Measurements from ENCODE around the gene PFKP.

DNA sequence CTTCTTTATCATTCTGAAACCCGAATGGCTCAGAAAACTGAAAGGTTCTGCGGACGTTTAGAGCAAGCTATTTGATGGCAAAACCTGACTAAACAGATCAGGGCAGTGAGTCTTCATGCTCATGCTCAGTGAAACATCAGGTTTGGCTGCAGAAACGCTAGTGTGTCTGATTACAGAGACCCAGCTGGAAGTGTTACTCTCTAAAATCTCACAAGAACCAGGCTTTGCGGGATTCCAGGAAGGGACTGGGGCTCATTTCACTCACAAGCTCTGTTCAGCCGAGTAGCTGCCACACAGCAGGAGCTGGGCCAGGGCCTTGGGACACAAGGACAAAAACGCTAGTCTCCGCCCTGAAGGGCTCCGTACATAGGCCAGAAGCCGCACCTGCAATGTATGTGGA is 102.3 kb downstream of the PFKP start:
- TF ChIP-seq ZBTB8A (tag by site-specific recombination; IDR thresholded peaks at IDR 0.05) (no peak), ZNF274 (IDR thresholded peaks at IDR 0.05; ENCODE audit: low read length) (no peak), ZNF274 (tag by site-specific recombination; IDR thresholded peaks at IDR 0.05; ENCODE audit: borderline replicate concordance) (no peak), KLF16 (tag by site-specific recombination; IDR thresholded peaks at IDR 0.05) (no peak), TCF7L2 (IDR thresholded peaks at IDR 0.05; ENCODE audit: borderline replicate concordance, low read depth, low read length) (no peak), ZNF423 (tag by site-specific recombination; IDR thresholded peaks at IDR 0.05) (no peak), CTCF (tag by site-specific recombination; IDR thresholded peaks at IDR 0.05) (no peak), ZNF626 (tag by site-specific recombination; IDR thresholded peaks at IDR 0.05) (no peak), ZNF140 (tag by site-specific recombination; IDR thresholded peaks at IDR 0.05) (no peak)
- TF ChIP-seq, protein P1, sequence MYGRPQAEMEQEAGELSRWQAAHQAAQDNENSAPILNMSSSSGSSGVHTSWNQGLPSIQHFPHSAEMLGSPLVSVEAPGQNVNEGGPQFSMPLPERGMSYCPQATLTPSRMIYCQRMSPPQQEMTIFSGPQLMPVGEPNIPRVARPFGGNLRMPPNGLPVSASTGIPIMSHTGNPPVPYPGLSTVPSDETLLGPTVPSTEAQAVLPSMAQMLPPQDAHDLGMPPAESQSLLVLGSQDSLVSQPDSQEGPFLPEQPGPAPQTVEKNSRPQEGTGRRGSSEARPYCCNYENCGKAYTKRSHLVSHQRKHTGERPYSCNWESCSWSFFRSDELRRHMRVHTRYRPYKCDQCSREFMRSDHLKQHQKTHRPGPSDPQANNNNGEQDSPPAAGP (tag by site-specific recombination; IDR thresholded peaks at IDR 0.05), result no peak

Data from HEK293 (cell line).